ENCODE data around the gene IFI30.

IFI30 gene

DNA sequence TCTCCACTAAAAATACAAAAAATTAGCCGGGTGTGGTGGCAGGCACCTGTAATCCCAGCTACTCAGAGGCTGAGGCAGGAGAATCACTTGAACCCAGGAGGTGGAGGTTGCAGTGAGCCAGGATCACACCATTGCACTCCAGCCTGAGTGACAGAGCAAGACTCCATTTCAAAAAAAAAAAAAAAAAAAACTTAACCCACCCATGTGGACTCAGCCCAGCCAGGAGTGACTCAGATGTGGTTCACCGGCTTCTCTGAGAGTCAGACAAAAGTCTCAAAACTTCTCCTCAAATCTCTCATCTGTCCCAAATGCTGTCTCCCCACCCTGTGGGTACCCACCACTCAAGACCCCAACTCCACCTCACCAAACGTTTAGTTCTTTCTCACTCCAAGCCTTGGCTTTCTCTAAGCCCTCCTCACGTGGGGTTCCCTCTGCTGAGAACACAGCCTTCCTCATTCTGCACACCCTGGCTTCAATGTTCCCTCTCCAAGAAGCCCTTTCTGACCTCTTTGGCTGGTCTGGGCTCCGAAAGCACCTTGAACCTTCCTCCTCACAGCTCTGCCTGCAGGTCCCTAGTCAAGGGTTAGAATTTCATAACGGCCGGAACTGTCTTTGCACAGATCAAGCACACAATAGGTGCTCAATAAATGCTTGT is 41.3 kb downstream of the IFI30 start:
- no peaks in the 10 kb centered on the region for H3K4me1 ChIP-seq
- no peaks in the 10 kb centered on the region for H3K79me2 ChIP-seq
- no peaks in the 10 kb centered on the region for H3K27me3 ChIP-seq (ENCODE audit: control insufficient read depth, insufficient read depth, low read length)
- TF ChIP-seq, protein P1, sequence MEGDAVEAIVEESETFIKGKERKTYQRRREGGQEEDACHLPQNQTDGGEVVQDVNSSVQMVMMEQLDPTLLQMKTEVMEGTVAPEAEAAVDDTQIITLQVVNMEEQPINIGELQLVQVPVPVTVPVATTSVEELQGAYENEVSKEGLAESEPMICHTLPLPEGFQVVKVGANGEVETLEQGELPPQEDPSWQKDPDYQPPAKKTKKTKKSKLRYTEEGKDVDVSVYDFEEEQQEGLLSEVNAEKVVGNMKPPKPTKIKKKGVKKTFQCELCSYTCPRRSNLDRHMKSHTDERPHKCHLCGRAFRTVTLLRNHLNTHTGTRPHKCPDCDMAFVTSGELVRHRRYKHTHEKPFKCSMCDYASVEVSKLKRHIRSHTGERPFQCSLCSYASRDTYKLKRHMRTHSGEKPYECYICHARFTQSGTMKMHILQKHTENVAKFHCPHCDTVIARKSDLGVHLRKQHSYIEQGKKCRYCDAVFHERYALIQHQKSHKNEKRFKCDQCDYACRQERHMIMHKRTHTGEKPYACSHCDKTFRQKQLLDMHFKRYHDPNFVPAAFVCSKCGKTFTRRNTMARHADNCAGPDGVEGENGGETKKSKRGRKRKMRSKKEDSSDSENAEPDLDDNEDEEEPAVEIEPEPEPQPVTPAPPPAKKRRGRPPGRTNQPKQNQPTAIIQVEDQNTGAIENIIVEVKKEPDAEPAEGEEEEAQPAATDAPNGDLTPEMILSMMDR (IDR thresholded peaks at IDR 0.05), result no peak
- H3K9ac ChIP-seq, result no peak overlapping the region
- H3K4me2 ChIP-seq (ENCODE audit: low read length), result no peak overlapping the region
- no peak overlapping the region for H3K27ac ChIP-seq
- no peaks in the 10 kb centered on the region for H3K9me3 ChIP-seq (ENCODE audit: control insufficient read depth, low read length)
- no peak overlapping the region for H2AFZ ChIP-seq
- no peaks in the 10 kb centered on the region for H3K36me3 ChIP-seq (ENCODE audit: control insufficient read depth, insufficient read depth, low read length)
- H3K4me3 ChIP-seq (ENCODE audit: low read depth, low read length), result no peak overlapping the region

DNA sequence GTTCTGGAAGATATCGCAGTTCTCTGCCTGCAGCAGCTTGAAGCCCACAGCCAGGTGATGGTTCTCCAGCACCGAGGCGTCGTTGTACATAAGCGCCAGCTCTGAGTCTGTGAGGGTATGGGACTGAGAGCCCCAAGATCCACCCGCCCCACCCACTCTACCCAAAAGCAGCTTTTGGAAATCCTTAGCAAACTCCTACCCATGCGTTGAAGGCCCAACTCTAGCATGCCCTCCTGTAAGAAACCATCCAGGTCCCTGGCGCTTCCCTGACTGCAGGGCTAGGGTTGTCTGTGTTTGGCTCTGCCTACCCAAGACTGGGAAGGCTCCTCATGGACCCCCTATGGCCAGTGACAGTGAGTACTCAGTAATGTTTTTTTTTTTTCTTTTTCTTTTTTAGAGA is 43.2 kb downstream of the IFI30 start:
- Histone ChIP-seq H3K27me3 (ENCODE audit: control insufficient read depth, insufficient read depth, low read length) (no peaks in the 10 kb centered on the region), H3K9ac (no peak overlapping the region), H2AFZ (no peak overlapping the region), H3K4me3 (ENCODE audit: low read depth, low read length) (no peak overlapping the region), H3K27ac (no peak overlapping the region), H3K4me2 (ENCODE audit: low read length) (no peak overlapping the region), H3K4me1 (no peaks in the 10 kb centered on the region), H3K9me3 (ENCODE audit: control insufficient read depth, low read length) (no peaks in the 10 kb centered on the region), H3K79me2 (no peaks in the 10 kb centered on the region), H3K36me3 (ENCODE audit: control insufficient read depth, insufficient read depth, low read length) (no peaks in the 10 kb centered on the region)
- TF ChIP-seq, protein P1 (IDR thresholded peaks at IDR 0.05), result no peak

DNA sequence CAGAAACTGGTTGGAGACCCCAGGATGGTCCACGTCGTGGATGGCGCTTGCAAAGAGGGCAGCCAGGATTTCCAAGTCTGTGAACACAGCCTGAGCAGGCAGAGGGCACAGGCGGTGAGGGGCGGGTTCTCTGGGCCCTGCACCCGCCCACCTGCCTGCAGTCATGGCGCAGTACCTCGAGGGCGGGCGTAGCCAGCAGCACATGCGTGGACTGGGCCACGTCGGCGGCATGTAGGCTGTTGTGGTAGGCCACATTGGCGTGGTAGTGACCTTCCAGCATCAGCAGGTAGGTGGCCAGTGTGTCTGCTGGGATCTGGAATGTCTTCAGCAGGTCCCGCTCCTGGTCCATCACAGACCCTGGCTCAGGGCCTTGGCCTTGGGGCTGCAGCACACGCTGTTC is 44.5 kb downstream of the IFI30 start:
- H3K27me3 ChIP-seq (ENCODE audit: control insufficient read depth, insufficient read depth, low read length), result no peaks in the 10 kb centered on the region
- H3K79me2 ChIP-seq, result no peaks in the 10 kb centered on the region
- no peak overlapping the region for H3K4me2 ChIP-seq (ENCODE audit: low read length)
- TF ChIP-seq, protein P1 (IDR thresholded peaks at IDR 0.05), result no peak
- no peaks in the 10 kb centered on the region for H3K9me3 ChIP-seq (ENCODE audit: control insufficient read depth, low read length)
- H3K4me1 ChIP-seq, result no peaks in the 10 kb centered on the region
- H2AFZ ChIP-seq, result no peak overlapping the region
- H3K27ac ChIP-seq, result no peak overlapping the region
- no peaks in the 10 kb centered on the region for H3K36me3 ChIP-seq (ENCODE audit: control insufficient read depth, insufficient read depth, low read length)
- no peak overlapping the region for H3K4me3 ChIP-seq (ENCODE audit: low read depth, low read length)
- no peak overlapping the region for H3K9ac ChIP-seq

DNA sequence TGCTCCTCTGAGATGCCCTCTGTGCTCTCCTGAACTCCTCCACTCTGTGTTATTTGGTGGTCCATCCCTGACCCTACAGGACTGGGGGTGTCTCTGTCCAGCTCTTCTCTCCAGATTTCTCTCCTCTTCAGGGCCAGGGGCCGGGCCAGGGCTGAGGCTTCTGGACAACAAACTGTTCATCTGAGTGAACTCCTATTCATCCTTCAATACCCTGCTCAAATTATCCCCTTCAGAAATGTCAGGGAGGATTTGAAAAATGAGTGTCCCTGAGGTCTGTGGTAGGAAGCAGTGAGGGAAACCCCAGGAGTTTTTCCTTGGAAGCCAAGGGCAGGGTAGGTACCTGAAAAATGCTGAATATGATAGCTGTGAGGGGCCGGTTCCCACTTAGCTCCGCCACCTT is 45.0 kb downstream of the IFI30 start:
- TF ChIP-seq, protein P1 (IDR thresholded peaks at IDR 0.05), result no peak
- H3K27ac ChIP-seq, result no peak overlapping the region
- H3K9me3 ChIP-seq (ENCODE audit: control insufficient read depth, low read length), result no peaks in the 10 kb centered on the region
- H3K4me1 ChIP-seq, result no peaks in the 10 kb centered on the region
- no peaks in the 10 kb centered on the region for H3K79me2 ChIP-seq
- no peaks in the 10 kb centered on the region for H3K27me3 ChIP-seq (ENCODE audit: control insufficient read depth, insufficient read depth, low read length)
- H3K9ac ChIP-seq, result no peak overlapping the region
- no peak overlapping the region for H3K4me2 ChIP-seq (ENCODE audit: low read length)
- H2AFZ ChIP-seq, result no peak overlapping the region
- H3K4me3 ChIP-seq (ENCODE audit: low read depth, low read length), result no peak overlapping the region
- no peaks in the 10 kb centered on the region for H3K36me3 ChIP-seq (ENCODE audit: control insufficient read depth, insufficient read depth, low read length)

Data from parathyroid adenoma (tissue), 2 donors.